ENCODE results near the gene MPPED2. TPM values are rescaled to one million over a fixed set of nuclear protein-coding genes. Genes with fewer than 3 reads are reported as not detected.

The MPPED2 gene
- total and polyA plus RNA-seq, 2 donors (not counting 3 experiments of a cell fraction or from before 2014, with no cell fraction given): not detected

- no peaks in the 10 kb centered on the region for H3K27me3 ChIP-seq (ENCODE audit: control insufficient read depth in 2 of 2, insufficient read depth in 2 of 2, low read length in 2 of 2)
- no TSS peak for BruUV-seq (replicated peaks)
- H3K4me3 ChIP-seq (replicated peaks in 1 of 3; ENCODE audit: insufficient read depth in 1 of 3, low read depth in 1 of 3, low read length in 3 of 3): no peak overlapping the region
- H3K4me1 ChIP-seq (ENCODE audit: control insufficient read depth, extremely low read depth, insufficient read depth, low read length): no peaks in the 10 kb centered on the region
- no peaks in the 10 kb centered on the region for H3K79me2 ChIP-seq (ENCODE audit: control insufficient read depth, insufficient read depth, low read length)
- intact Hi-C loops (cut with micrococcal nuclease): no loop called here
- TF ChIP-seq EZH2 (IDR thresholded peaks at IDR 0.05; ENCODE audit: borderline replicate concordance, low read depth, low read length, severe bottlenecking) (no peak), POLR2AphosphoS5 (IDR thresholded peaks at IDR 0.05; ENCODE audit: insufficient read depth, low read depth, low read length) (no peak), MYC (IDR thresholded peaks at IDR 0.05; ENCODE audit: low read depth, low read length) (no peak), MAX (IDR thresholded peaks at IDR 0.05; ENCODE audit: insufficient read depth, insufficient read length) (no peak), POLR2A (IDR thresholded peaks at IDR 0.05; ENCODE audit: low read depth, low read length) (no peak)
- no peaks in the 10 kb centered on the region for H3K9me1 ChIP-seq (replicated peaks; ENCODE audit: control insufficient read depth, extremely low read depth, insufficient read depth, low read length)
- H3K9ac ChIP-seq (replicated peaks; ENCODE audit: extremely low read depth, insufficient read depth, low read length): no peak overlapping the region
- dilution Hi-C loops (cut with MboI; ENCODE audit: extremely low pct_ligation_motif_present, low sequenced_read_pairs): no loop called here
- no peaks in the 10 kb centered on the region for H3K36me3 ChIP-seq (ENCODE audit: control insufficient read depth in 2 of 2, extremely low read depth in 1 of 2, insufficient read depth in 2 of 2, low read length in 2 of 2)
- DNase-seq (ENCODE audit: low read depth, low spot score) (no peak), FAIRE-seq (no peak)
- ChIA-PET POLR2A (no interaction called here), CTCF (no interaction called here)
- H3K9me3 ChIP-seq (replicated peaks; ENCODE audit: control insufficient read depth, insufficient read depth, low read length): no peaks in the 10 kb centered on the region
- no peaks in the 10 kb centered on the region for H4K20me1 ChIP-seq (replicated peaks; ENCODE audit: control insufficient read depth, extremely low read depth, insufficient read depth, low read length)
- H2AFZ ChIP-seq (ENCODE audit: low read depth, low read length): no peak overlapping the region
- H3K27ac ChIP-seq (ENCODE audit: insufficient read depth, low read depth, low read length): no peak overlapping the region
- H3K4me2 ChIP-seq (ENCODE audit: insufficient read depth, low read length): no peak overlapping the region
These were observed 18.5 kb downstream of the MPPED2 start for GRCh38 chr11:30567644-30568043.

- H2AFZ ChIP-seq (ENCODE audit: low read depth, low read length): no peak overlapping the region
- BruUV-seq (replicated peaks): no TSS peak
- H3K36me3 ChIP-seq (ENCODE audit: control insufficient read depth in 2 of 2, extremely low read depth in 1 of 2, insufficient read depth in 2 of 2, low read length in 2 of 2): no peaks in the 10 kb centered on the region
- H4K20me1 ChIP-seq (replicated peaks; ENCODE audit: control insufficient read depth, extremely low read depth, insufficient read depth, low read length): no peaks in the 10 kb centered on the region
- no peaks in the 10 kb centered on the region for H3K27me3 ChIP-seq (ENCODE audit: control insufficient read depth in 2 of 2, insufficient read depth in 2 of 2, low read length in 2 of 2)
- no peak overlapping the region for H3K27ac ChIP-seq (ENCODE audit: insufficient read depth, low read depth, low read length)
- H3K9me1 ChIP-seq (replicated peaks; ENCODE audit: control insufficient read depth, extremely low read depth, insufficient read depth, low read length): no peaks in the 10 kb centered on the region
- H3K4me1 ChIP-seq (ENCODE audit: control insufficient read depth, extremely low read depth, insufficient read depth, low read length): no peaks in the 10 kb centered on the region
- no peak for TF ChIP-seq EZH2 (IDR thresholded peaks at IDR 0.05; ENCODE audit: borderline replicate concordance, low read depth, low read length, severe bottlenecking)
- no peak for TF ChIP-seq JUN (IDR thresholded peaks at IDR 0.05; ENCODE audit: borderline replicate concordance, insufficient read depth, insufficient read length, low read depth)
- no peak for TF ChIP-seq FOS (IDR thresholded peaks at IDR 0.05; ENCODE audit: borderline replicate concordance, insufficient read depth, low read length)
- TF ChIP-seq MYC (IDR thresholded peaks at IDR 0.05; ENCODE audit: low read depth, low read length): no peak
- TF ChIP-seq POLR2AphosphoS5 (IDR thresholded peaks at IDR 0.05; ENCODE audit: insufficient read depth, low read depth, low read length): no peak
- TF ChIP-seq CTCF (IDR thresholded peaks at IDR 0.05; ENCODE audit: extremely low read depth in 1 of 2, insufficient read depth in 1 of 2, low read depth in 1 of 2, low read length in 2 of 2): no peak
- TF ChIP-seq POLR2A (IDR thresholded peaks at IDR 0.05; ENCODE audit: low read depth, low read length): no peak
- no peak for TF ChIP-seq MAX (IDR thresholded peaks at IDR 0.05; ENCODE audit: insufficient read depth, insufficient read length)
- TF ChIP-seq GATA2 (IDR thresholded peaks at IDR 0.05; ENCODE audit: insufficient read depth, insufficient read length, low read depth, low read length): no peak
- H3K9me3 ChIP-seq (replicated peaks; ENCODE audit: control insufficient read depth, insufficient read depth, low read length): no peaks in the 10 kb centered on the region
- ChIA-PET POLR2A (no interaction called here), CTCF (no interaction called here)
- intact Hi-C loops (cut with micrococcal nuclease) (no loop called here), dilution Hi-C loops (cut with MboI; ENCODE audit: extremely low pct_ligation_motif_present, low sequenced_read_pairs) (no loop called here)
- no peak overlapping the region for H3K4me2 ChIP-seq (ENCODE audit: insufficient read depth, low read length)
- no peak for FAIRE-seq
- no peak overlapping the region for H3K9ac ChIP-seq (replicated peaks; ENCODE audit: extremely low read depth, insufficient read depth, low read length)
- no peaks in the 10 kb centered on the region for H3K79me2 ChIP-seq (ENCODE audit: control insufficient read depth, insufficient read depth, low read length)
- no peak overlapping the region for H3K4me3 ChIP-seq (replicated peaks in 1 of 3; ENCODE audit: insufficient read depth in 1 of 3, low read depth in 1 of 3, low read length in 3 of 3)
- DNase-seq (ENCODE audit: low read depth, low spot score): no peak
These were observed 19.0 kb downstream of the MPPED2 start for GRCh38 chr11:30567120-30567519.
